GM23338 (cell line): ENCODE data around the gene APOD. TPM values are rescaled to one million over a fixed set of nuclear protein-coding genes. Genes with fewer than 3 reads are reported as not detected.

Experiments used
- ATAC-seq: fragments of 200-7000 bp; cut with Tn5 transposase; 3 replicates; pipeline ENCODE4 v1.9.1; 2020
- DNase-seq: peaks from one replicate; pipeline ENCODE4 v3.0.0-alpha.2; 2015; ENCODE audit warnings: low spot score
- H2AFZ ChIP-seq: fragments of 200-600 bp; sonication (generic); 2 replicates; pipeline ENCODE4 v1.8.0; 2016; ENCODE audit warnings: antibody characterized with exemption, mild to moderate bottlenecking, moderate library complexity
- H3F3A ChIP-seq: fragments of 200-600 bp; sonication (generic); replicated peaks from 2 replicates; pipeline ENCODE4 v1.8.0; 2017; ENCODE audit warnings: antibody characterized with exemption, mixed run types, low read depth
- H3K27ac ChIP-seq: fragments of 200-600 bp; sonication (generic); 2 replicates; pipeline ENCODE4 v1.6.1; 2016; ENCODE audit warnings: low read depth
- H3K27me3 ChIP-seq: fragments of 200-600 bp; sonication (generic); 2 replicates; pipeline ENCODE4 v1.8.0; 2016; ENCODE audit warnings: mild to moderate bottlenecking, mixed run types, moderate library complexity; ENCODE audit not compliant: insufficient read depth
- H3K36me3 ChIP-seq: fragments of 200-600 bp; sonication (generic); 2 replicates; pipeline ENCODE4 v1.8.0; 2016; ENCODE audit warnings: mild to moderate bottlenecking; ENCODE audit not compliant: insufficient read depth
- H3K4me1 ChIP-seq: fragments of 200-600 bp; sonication (generic); 2 replicates; pipeline ENCODE4 v1.8.0; 2016; ENCODE audit warnings: mild to moderate bottlenecking, moderate library complexity; ENCODE audit not compliant: insufficient read depth
- H3K4me2 ChIP-seq: fragments of 200-600 bp; sonication (generic); 2 replicates; pipeline ENCODE4 v1.7.1; 2017; ENCODE audit warnings: mixed run types
- H3K4me3 ChIP-seq: fragments of 200-600 bp; sonication (generic); 2 replicates; pipeline ENCODE4 v1.6.1; 2016; ENCODE audit warnings: mixed run types
- H3K79me2 ChIP-seq: fragments of 200-600 bp; sonication (generic); replicated peaks from 2 replicates; pipeline ENCODE4 v1.8.0; 2017; ENCODE audit warnings: mild to moderate bottlenecking; ENCODE audit not compliant: insufficient read depth
- H3K9me2 ChIP-seq: fragments of 200-600 bp; sonication (generic); 2 replicates; pipeline ENCODE4 v1.8.0; 2017; ENCODE audit not compliant: insufficient read depth
- H4K20me1 ChIP-seq: fragments of 200-600 bp; sonication (generic); replicated peaks from 2 replicates; pipeline ENCODE4 v1.8.0; 2017; ENCODE audit warnings: mild to moderate bottlenecking; ENCODE audit not compliant: insufficient read depth
- H3K27ac Mint-ChIP-seq: 2 replicates; pipeline ENCODE4 v1.8.0; 2020; ENCODE audit warnings: inconsistent platforms, mild to moderate bottlenecking, moderate library complexity, mixed read lengths
- H3K27me3 Mint-ChIP-seq: 3 replicates; pipeline ENCODE4 v1.8.0; 2022; ENCODE audit warnings: low read depth, mild to moderate bottlenecking, moderate library complexity, mixed read lengths, inconsistent platforms; ENCODE audit not compliant: insufficient read depth, poor library complexity
- H3K36me3 Mint-ChIP-seq: 3 replicates; pipeline ENCODE4 v1.8.0; 2021; ENCODE audit warnings: low read depth, mild to moderate bottlenecking, inconsistent platforms, moderate library complexity, mixed read lengths
- H3K4me1 Mint-ChIP-seq: 3 replicates; pipeline ENCODE4 v1.8.0; 2020; ENCODE audit warnings: mild to moderate bottlenecking, inconsistent platforms, mixed read lengths
- H3K4me3 Mint-ChIP-seq: 3 replicates; pipeline ENCODE4 v1.8.0; 2021; ENCODE audit warnings: moderate library complexity, mild to moderate bottlenecking, inconsistent platforms, mixed read lengths
- H3K9me3 Mint-ChIP-seq: 3 replicates; pipeline ENCODE4 v1.8.0; 2020; ENCODE audit warnings: moderate library complexity, mild to moderate bottlenecking, inconsistent platforms, mixed read lengths
- CREB1 ChIP-seq: fragments of 250-450 bp; sonication (Bioruptor Pico); IDR thresholded peaks from 2 replicates; pipeline ENCODE4 v1.5.0; 2020; ENCODE audit warnings: low read depth, mild to moderate bottlenecking, moderate library complexity
- CTCF ChIP-seq, 2 experiments: fragments of 200-600 bp in 1 of 2; sonication (generic) in 1 of 2; conservative IDR thresholded peaks; 2 replicates each; pipeline versions ENCODE4 v1.5.1 to v1.6.1; 2016 to 2017; ENCODE audit warnings: antibody characterized with exemption in 2 of 2, low read depth in 2 of 2, mild to moderate bottlenecking in 2 of 2, moderate library complexity in 1 of 2
- ETS1 ChIP-seq: IDR thresholded peaks from 2 replicates; pipeline ENCODE4 v1.6.1; 2016; ENCODE audit warnings: antibody characterized with exemption
- EZH2phosphoT487 ChIP-seq: fragments of 200-600 bp; sonication (generic); IDR thresholded peaks from one replicate; pipeline ENCODE4 v1.8.1; 2018; ENCODE audit warnings: antibody characterized with exemption; ENCODE audit not compliant: unreplicated experiment
- POLR2AphosphoS5 ChIP-seq: IDR thresholded peaks from 2 replicates; pipeline ENCODE4 v1.6.1; 2016; ENCODE audit warnings: antibody characterized with exemption, low read depth
- ZNF462 ChIP-seq: fragments of 250-450 bp; sonication (Bioruptor Pico); IDR thresholded peaks from 2 replicates; pipeline ENCODE4 v1.5.0; 2020; ENCODE audit warnings: mild to moderate bottlenecking, moderate library complexity
- polyA plus RNA-seq: library from polyadenylated mRNA; unstranded; fragments of >200 nt; fragmentation: Nextera tagmentation; extraction: Ambion mirVana; gene quantifications from 2 replicates; pipeline ENCODE4 v1.2.1, GENCODE V29; 2016
- total RNA-seq: library from RNA; depleted of rRNA; stranded (reverse); fragments of >200 nt; shearing (Covaris generic); gene quantifications from 2 replicates; pipeline ENCODE4 v1.2.3, GENCODE V29; 2014

The APOD gene
- total and polyA plus RNA-seq, 2 experiments from 2014 or later: not detected

GRCh38 chr3:195571361-195571760 is 12.4 kb downstream of the APOD start (continued):
- TF ChIP-seq ZNF462 (CRISPR knock-in tag): no peak

GRCh38 chr3:195570912-195571311 is 12.8 kb downstream of the APOD start:
- peaks cover 11% of the 10 kb centered on the region; the same call in 1 of the 2 replicates for H3K4me1 ChIP-seq
- no peak for DNase-seq
- no peak for TF ChIP-seq ZNF462 (CRISPR knock-in tag)
- TF ChIP-seq EZH2phosphoT487: no peak
- no peak for TF ChIP-seq CTCF (conservative IDR thresholded peaks at IDR 0.05; ENCODE audit: low read depth in 2 of 2)
- TF ChIP-seq POLR2AphosphoS5: no peak
- no peak for TF ChIP-seq ETS1
- no peak for TF ChIP-seq CREB1 (CRISPR knock-in tag)

More at GRCh38 chr3:195570912-195571311, 12.8 kb downstream of the APOD start:
- Histone ChIP-seq H4K20me1 (no peaks in the 10 kb centered on the region), H3K27ac (no peak overlapping the region), H3K4me3 (no peak overlapping the region), H3K4me2 (no peak overlapping the region), H2AFZ (no peak overlapping the region), H3K9me2 (no peaks in the 10 kb centered on the region), H3K27me3 (no peaks in the 10 kb centered on the region), H3K36me3 (no peaks in the 10 kb centered on the region), H3K79me2 (no peaks in the 10 kb centered on the region), H3F3A (no peaks in the 10 kb centered on the region)
- Mint-ChIP-seq H3K4me1 (peaks cover 13% of the 10 kb centered on the region), H3K27ac (no peak overlapping the region), H3K27me3 (peaks cover 2% of the 10 kb centered on the region), H3K36me3 (no peaks in the 10 kb centered on the region), H3K9me3 (peaks cover 3% of the 10 kb centered on the region; the same call in 1 of the 3 replicates), H3K4me3 (no peak overlapping the region)
- no peak for ATAC-seq
